Measurements from ENCODE around the gene MORF4L1. TPM values are rescaled to one million over a fixed set of nuclear protein-coding genes. Genes with fewer than 3 reads are reported as not detected.

MORF4L1 gene
- total RNA-seq, 1 experiment from 2014 or later, result 503 TPM

- no peak overlapping the region for H3K27ac Mint-ChIP-seq
- H3K27me3 Mint-ChIP-seq (ENCODE audit: low read depth), result no peaks in the 10 kb centered on the region
- TF ChIP-seq ZNF138 (CRISPR knock-in tag; conservative IDR thresholded peaks at IDR 0.05), result no peak
- TF ChIP-seq PRRX2 (CRISPR knock-in tag; IDR thresholded peaks at IDR 0.05), result no peak
- no peak for TF ChIP-seq CREB1 (CRISPR knock-in tag; IDR thresholded peaks at IDR 0.05)
- TF ChIP-seq HMGXB4 (CRISPR knock-in tag; IDR thresholded peaks at IDR 0.05), result no peak
- no peak for TF ChIP-seq NFATC4 (CRISPR knock-in tag; IDR thresholded peaks at IDR 0.05)
- no peak for TF ChIP-seq ZNF121 (CRISPR knock-in tag; IDR thresholded peaks at IDR 0.05)
- no peak for TF ChIP-seq TEAD1 (CRISPR knock-in tag; IDR thresholded peaks at IDR 0.05)
- H3K9me3 Mint-ChIP-seq, result no peaks in the 10 kb centered on the region
- no peak for ATAC-seq
- ChIA-PET POLR2A (no interaction called here), CTCF (interaction anchor here (1.2 kb wide), 1 partner anchor 250 kb away, joined by 3 read pairs; no protein-coding TSS in a partner anchor)
- no peak for DNase-seq (ENCODE audit: low spot score)
- H3K36me3 Mint-ChIP-seq, result peaks cover 3% of the 10 kb centered on the region; the same call in 1 of the 2 replicates
- peaks cover 2% of the 10 kb centered on the region; the same call in 1 of the 2 replicates for H3K4me1 Mint-ChIP-seq
- H3K4me3 Mint-ChIP-seq, result no peak overlapping the region
Measured at GRCh38 chr15:78934655-78935023, 61.9 kb downstream of the MORF4L1 start.

GRCh38 chr15:78937132-78937739, 64.5 kb downstream of the MORF4L1 start:
- H3K36me3 Mint-ChIP-seq, result no peaks in the 10 kb centered on the region
- POLR2A ChIA-PET, result no interaction called here
- CTCF ChIA-PET, result interaction anchor here (1.4 to 3.5 kb wide), 2 partner anchors 30 to 70 kb away, joined by 5 to 15 read pairs; no protein-coding TSS in a partner anchor
- TF ChIP-seq GABPB1 (CRISPR knock-in tag; IDR thresholded peaks at IDR 0.05) (no peak), PREB (CRISPR knock-in tag; IDR thresholded peaks at IDR 0.05; ENCODE audit: borderline replicate concordance) (no peak), ZSCAN18 (CRISPR knock-in tag; IDR thresholded peaks at IDR 0.05) (no peak), ELF4 (CRISPR knock-in tag; IDR thresholded peaks at IDR 0.05; ENCODE audit: low read depth) (no peak), NR3C1 (CRISPR knock-in tag; conservative IDR thresholded peaks at IDR 0.05; ENCODE audit: low read depth) (no peak), NFATC4 (CRISPR knock-in tag; IDR thresholded peaks at IDR 0.05) (no peak), ZNF317 (CRISPR knock-in tag; IDR thresholded peaks at IDR 0.05; ENCODE audit: borderline replicate concordance, low read depth) (no peak)
- no peak overlapping the region for H3K4me3 Mint-ChIP-seq
- no peaks in the 10 kb centered on the region; the same call in 1 of the 2 replicates for H3K27me3 Mint-ChIP-seq (ENCODE audit: low read depth)
- no peak overlapping the region for H3K27ac Mint-ChIP-seq
- ATAC-seq (no peak), DNase-seq (ENCODE audit: low spot score) (no peak)
- H3K4me1 Mint-ChIP-seq, result no peaks in the 10 kb centered on the region
- no peaks in the 10 kb centered on the region for H3K9me3 Mint-ChIP-seq

- Mint-ChIP-seq H3K27me3 (ENCODE audit: low read depth) (peaks cover 14% of the 10 kb centered on the region), H3K9me3 (no peaks in the 10 kb centered on the region), H3K4me1 (0 out of 2 replicates have a peak, but pooled peaks cover 3% of the 10 kb centered on the region), H3K36me3 (no peaks in the 10 kb centered on the region), H3K27ac (peak overlapping the region; percentile 42; the same call in 1 of the 2 replicates), H3K4me3 (no peak overlapping the region)
- ChIA-PET POLR2A (no interaction called here), CTCF (interaction anchor here (3.5 kb wide), 1 partner anchor 68 kb away, joined by 15 read pairs; no protein-coding TSS in a partner anchor)
- ATAC-seq (no peak), DNase-seq (ENCODE audit: low spot score) (no peak)
- no peak for TF ChIP-seq STAT6 (CRISPR knock-in tag; conservative IDR thresholded peaks at IDR 0.05; ENCODE audit: low read depth)
- no peak for TF ChIP-seq ZNF512 (CRISPR knock-in tag; IDR thresholded peaks at IDR 0.05; ENCODE audit: borderline replicate concordance)
- no peak for TF ChIP-seq E2F1 (CRISPR knock-in tag; IDR thresholded peaks at IDR 0.05)
- TF ChIP-seq FOXP1 (CRISPR knock-in tag; IDR thresholded peaks at IDR 0.05; ENCODE audit: borderline replicate concordance), result no peak
- no peak for TF ChIP-seq ZBTB21 (CRISPR knock-in tag; IDR thresholded peaks at IDR 0.05; ENCODE audit: borderline replicate concordance)
- no peak for TF ChIP-seq ZNF219 (CRISPR knock-in tag; IDR thresholded peaks at IDR 0.05; ENCODE audit: borderline replicate concordance)
- TF ChIP-seq TEAD1 (CRISPR knock-in tag; IDR thresholded peaks at IDR 0.05), result no peak
- TF ChIP-seq OVOL2 (CRISPR knock-in tag; IDR thresholded peaks at IDR 0.05; ENCODE audit: borderline replicate concordance), result no peak
Measured at GRCh38 chr15:78938658-78939488, 66.2 kb downstream of the MORF4L1 start.
